LNCAP (cell line): ENCODE measurements around the gene PSAPL1.

ENCODE experiments used
- CTCF ChIP-seq: fragments of 450-650 bp; IDR thresholded peaks from 2 replicates; pipeline ENCODE4 v1.5.1; 2017; ENCODE audit warnings: mild to moderate bottlenecking

Gene PSAPL1

GRCh38 chr4:7420661-7421040 lies 14.1 kb downstream of the PSAPL1 start:
- no peak for TF ChIP-seq CTCF

- TF ChIP-seq CTCF = no peak
Measured at GRCh38 chr4:7419961-7420660, 14.6 kb downstream of the PSAPL1 start.

- no peak for TF ChIP-seq CTCF
Measured at GRCh38 chr4:7418131-7418943, 16.4 kb downstream of the PSAPL1 start.

- no peak for TF ChIP-seq CTCF
Measured at GRCh38 chr4:7417639-7418038, 17.1 kb downstream of the PSAPL1 start.

GRCh38 chr4:7416745-7417432 lies 17.8 kb downstream of the PSAPL1 start:
- no peak for TF ChIP-seq CTCF

GRCh38 chr4:7415927-7416686 lies 18.6 kb downstream of the PSAPL1 start:
- no peak for TF ChIP-seq CTCF
